Ishikawa (cell line): ENCODE measurements around the gene RPL3.

Experiments
- TCF12 ChIP-seq: IDR thresholded peaks from 2 replicates; pipeline ENCODE4 v1.6.1; 2012; ENCODE audit warnings: low read depth
- TF ChIP-seq, protein P1 (sequence below): IDR thresholded peaks from 2 replicates; pipeline ENCODE4 v1.6.1; 2012; ENCODE audit warnings: low read depth, mild to moderate bottlenecking

GRCh38 chr22:39303358-39303757, 16.1 kb downstream of the RPL3 start:
- TF ChIP-seq, protein P1, sequence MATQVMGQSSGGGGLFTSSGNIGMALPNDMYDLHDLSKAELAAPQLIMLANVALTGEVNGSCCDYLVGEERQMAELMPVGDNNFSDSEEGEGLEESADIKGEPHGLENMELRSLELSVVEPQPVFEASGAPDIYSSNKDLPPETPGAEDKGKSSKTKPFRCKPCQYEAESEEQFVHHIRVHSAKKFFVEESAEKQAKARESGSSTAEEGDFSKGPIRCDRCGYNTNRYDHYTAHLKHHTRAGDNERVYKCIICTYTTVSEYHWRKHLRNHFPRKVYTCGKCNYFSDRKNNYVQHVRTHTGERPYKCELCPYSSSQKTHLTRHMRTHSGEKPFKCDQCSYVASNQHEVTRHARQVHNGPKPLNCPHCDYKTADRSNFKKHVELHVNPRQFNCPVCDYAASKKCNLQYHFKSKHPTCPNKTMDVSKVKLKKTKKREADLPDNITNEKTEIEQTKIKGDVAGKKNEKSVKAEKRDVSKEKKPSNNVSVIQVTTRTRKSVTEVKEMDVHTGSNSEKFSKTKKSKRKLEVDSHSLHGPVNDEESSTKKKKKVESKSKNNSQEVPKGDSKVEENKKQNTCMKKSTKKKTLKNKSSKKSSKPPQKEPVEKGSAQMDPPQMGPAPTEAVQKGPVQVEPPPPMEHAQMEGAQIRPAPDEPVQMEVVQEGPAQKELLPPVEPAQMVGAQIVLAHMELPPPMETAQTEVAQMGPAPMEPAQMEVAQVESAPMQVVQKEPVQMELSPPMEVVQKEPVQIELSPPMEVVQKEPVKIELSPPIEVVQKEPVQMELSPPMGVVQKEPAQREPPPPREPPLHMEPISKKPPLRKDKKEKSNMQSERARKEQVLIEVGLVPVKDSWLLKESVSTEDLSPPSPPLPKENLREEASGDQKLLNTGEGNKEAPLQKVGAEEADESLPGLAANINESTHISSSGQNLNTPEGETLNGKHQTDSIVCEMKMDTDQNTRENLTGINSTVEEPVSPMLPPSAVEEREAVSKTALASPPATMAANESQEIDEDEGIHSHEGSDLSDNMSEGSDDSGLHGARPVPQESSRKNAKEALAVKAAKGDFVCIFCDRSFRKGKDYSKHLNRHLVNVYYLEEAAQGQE = no peak
- no peak for TF ChIP-seq TCF12
